Neural cell (in vitro differentiated cells): ENCODE data around the gene CHMP4B. TPM values are rescaled to one million over a fixed set of nuclear protein-coding genes. Genes with fewer than 3 reads are reported as not detected.

ENCODE experiments used
- H2AFZ ChIP-seq: fragments of 200-600, 300-800 bp; sonication (generic), shearing (Covaris generic); 2 replicates; pipeline ENCODE4 v1.6.0; 2014; ENCODE audit warnings: low read depth, mild to moderate bottlenecking, antibody characterized with exemption, low read length, moderate library complexity
- H3F3A ChIP-seq: fragments of 200-600 bp; shearing (Covaris generic); 2 replicates; pipeline ENCODE4 v1.6.1; 2016; ENCODE audit warnings: mild to moderate bottlenecking, moderate library complexity, mixed read lengths, antibody characterized with exemption, low read length; ENCODE audit not compliant: insufficient read depth, poor library complexity, severe bottlenecking
- H3K27ac ChIP-seq: fragments of 200-600, 300-800 bp; sonication (generic), shearing (Covaris generic); 2 replicates; pipeline ENCODE4 v1.5.1; 2014; ENCODE audit warnings: mild to moderate bottlenecking, low read length, moderate library complexity
- H3K27me3 ChIP-seq: fragments of 300-800, 200-600 bp; sonication (generic), shearing (Covaris generic); 2 replicates; pipeline ENCODE4 v1.6.0; 2014; ENCODE audit warnings: mild to moderate bottlenecking, low read depth, low read length, moderate library complexity; ENCODE audit not compliant: insufficient read depth
- H3K36me3 ChIP-seq: fragments of 300-800, 200-600 bp; sonication (generic), shearing (Covaris generic); 2 replicates; pipeline ENCODE4 v1.5.1; 2014; ENCODE audit warnings: mild to moderate bottlenecking, antibody characterized with exemption, low read length, moderate library complexity; ENCODE audit not compliant: insufficient read depth
- H3K4me2 ChIP-seq: fragments of 300-800, 200-600 bp; sonication (generic), shearing (Covaris generic); 2 replicates; pipeline ENCODE4 v1.6.0; 2014; ENCODE audit warnings: mild to moderate bottlenecking, low read length
- H3K4me3 ChIP-seq: fragments of 300-800, 200-600 bp; sonication (generic), shearing (Covaris generic); 2 replicates; pipeline ENCODE4 v1.5.1; 2014; ENCODE audit warnings: mild to moderate bottlenecking, low read length, moderate library complexity
- H3K79me2 ChIP-seq: fragments of 200-600 bp; shearing (Covaris generic); replicated peaks from 2 replicates; pipeline ENCODE4 v1.6.0; 2014; ENCODE audit warnings: mild to moderate bottlenecking, low read length, moderate library complexity; ENCODE audit not compliant: insufficient read depth
- H3K9ac ChIP-seq: fragments of 300-800, 200-600 bp; sonication (generic), shearing (Covaris generic); 2 replicates; pipeline ENCODE4 v1.6.1; 2016; ENCODE audit warnings: mild to moderate bottlenecking, low read length, mixed read lengths
- H3K9me2 ChIP-seq: fragments of 200-600 bp; shearing (Covaris generic); 2 replicates; pipeline ENCODE4 v1.6.1; 2016; ENCODE audit warnings: mild to moderate bottlenecking, low read length, mixed read lengths; ENCODE audit not compliant: insufficient read depth
- H3K9me3 ChIP-seq: fragments of 200-600, 300-800 bp; sonication (generic), shearing (Covaris generic); 2 replicates; pipeline ENCODE4 v1.6.1; 2016; ENCODE audit warnings: mild to moderate bottlenecking, mixed run types, low read length, moderate library complexity, mixed read lengths
- H4K20me1 ChIP-seq: fragments of 200-600 bp; shearing (Covaris generic); 2 replicates; pipeline ENCODE4 v1.6.1; 2016; ENCODE audit warnings: mild to moderate bottlenecking, mixed run types; ENCODE audit not compliant: insufficient read depth
- CTCF ChIP-seq: fragments of 450-650 bp; IDR thresholded peaks from 2 replicates; pipeline ENCODE4 v1.5.1; 2014; ENCODE audit warnings: antibody characterized with exemption, mild to moderate bottlenecking, moderate library complexity; ENCODE audit not compliant: poor library complexity, severe bottlenecking
- EP300 ChIP-seq: fragments of 450-650 bp; conservative IDR thresholded peaks from 2 replicates; pipeline ENCODE4 v1.6.1; 2014; ENCODE audit warnings: antibody characterized with exemption, mild to moderate bottlenecking, moderate library complexity; ENCODE audit not compliant: poor library complexity, severe bottlenecking
- EZH2 ChIP-seq: fragments of 200-600, 300-800 bp; shearing (Covaris generic), sonication (generic); IDR thresholded peaks from 2 replicates; pipeline ENCODE4 v1.6.1; 2014; ENCODE audit warnings: antibody characterized with exemption, low read length, borderline replicate concordance, mild to moderate bottlenecking; ENCODE audit not compliant: insufficient read depth, poor library complexity, severe bottlenecking
- MXI1 ChIP-seq: fragments of 450-650 bp; conservative IDR thresholded peaks from 2 replicates; pipeline ENCODE4 v1.6.1; 2014; ENCODE audit warnings: antibody characterized with exemption, mild to moderate bottlenecking; ENCODE audit not compliant: poor library complexity, severe bottlenecking
- POLR2AphosphoS5 ChIP-seq: IDR thresholded peaks from 2 replicates; pipeline ENCODE4 v1.6.1; 2012
- RAD21 ChIP-seq: fragments of 450-650 bp; conservative IDR thresholded peaks from 2 replicates; pipeline ENCODE4 v1.6.1; 2014; ENCODE audit warnings: antibody characterized with exemption, mild to moderate bottlenecking, moderate library complexity
- REST ChIP-seq: IDR thresholded peaks from 2 replicates; pipeline ENCODE4 v1.6.1; 2012; ENCODE audit warnings: borderline replicate concordance
- SMC3 ChIP-seq: fragments of 450-650 bp; conservative IDR thresholded peaks from 2 replicates; pipeline ENCODE4 v1.6.1; 2014; ENCODE audit warnings: antibody characterized with exemption, mild to moderate bottlenecking, moderate library complexity; ENCODE audit not compliant: poor library complexity
- TAF1 ChIP-seq: IDR thresholded peaks from 2 replicates; pipeline ENCODE4 v1.6.1; 2012; ENCODE audit warnings: low read depth
- polyA plus RNA-seq: library from polyadenylated mRNA; depleted of rRNA; stranded (reverse); fragments of >200 nt; gene quantifications from 2 replicates; pipeline ENCODE4 v1.2.3, GENCODE V29; 2014

The CHMP4B gene
- polyA plus RNA-seq, 1 donor from 2014 or later = 83.8 TPM

DNA sequence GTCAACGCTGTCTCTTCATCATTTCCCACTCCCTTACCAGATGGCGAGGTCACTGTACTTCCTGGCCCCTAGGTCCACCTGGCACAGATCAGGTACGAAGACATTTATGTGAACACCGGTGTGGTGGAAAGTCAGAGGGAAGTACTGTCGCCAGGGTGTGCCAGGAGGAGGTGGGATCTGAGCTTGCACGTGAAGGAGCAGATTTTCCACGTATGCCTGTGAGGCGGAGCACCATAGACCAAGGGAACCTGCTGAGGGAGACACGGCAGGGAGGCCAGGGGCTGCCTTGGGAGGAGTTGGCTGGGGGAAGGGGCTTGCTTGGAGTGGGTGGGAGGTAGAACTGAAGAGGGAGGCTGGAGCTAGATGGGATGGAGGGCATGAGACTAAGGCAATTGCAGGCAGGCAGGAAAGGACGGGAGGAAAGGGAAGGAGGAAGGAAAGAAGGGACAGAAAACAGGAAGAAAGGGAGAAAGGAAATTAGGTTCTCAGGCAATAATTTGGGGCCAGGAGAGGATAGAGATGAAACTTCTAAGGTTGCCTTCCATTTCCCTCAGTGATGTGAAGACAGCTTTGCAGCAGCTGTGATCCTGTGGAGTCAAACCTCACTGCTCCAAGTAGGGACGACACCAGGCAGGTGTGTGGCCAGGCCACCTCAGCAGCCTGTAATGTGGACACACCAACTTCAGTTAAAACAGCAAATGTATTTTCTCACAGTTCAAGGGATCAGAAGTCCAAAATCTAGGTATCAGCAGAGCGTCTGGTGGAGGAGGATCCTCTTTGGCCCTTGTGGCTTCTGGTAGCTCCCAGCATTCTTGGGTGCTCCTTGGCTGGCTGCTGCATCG lies 46.8 kb downstream of the CHMP4B start:
- H4K20me1 ChIP-seq = no peaks in the 10 kb centered on the region
- no peaks in the 10 kb centered on the region for H3K79me2 ChIP-seq
- H2AFZ ChIP-seq = no peak overlapping the region
- no peaks in the 10 kb centered on the region for H3K9me3 ChIP-seq
- H3K4me2 ChIP-seq = no peak overlapping the region
- H3K4me3 ChIP-seq = no peak overlapping the region
- H3K27ac ChIP-seq = no peak overlapping the region
- H3K9ac ChIP-seq = no peak overlapping the region
- no peaks in the 10 kb centered on the region for H3K9me2 ChIP-seq
- no peaks in the 10 kb centered on the region for H3F3A ChIP-seq
- no peak for TF ChIP-seq EP300
- no peak for TF ChIP-seq SMC3
- no peaks in the 10 kb centered on the region for H3K27me3 ChIP-seq
- no peaks in the 10 kb centered on the region for H3K36me3 ChIP-seq

DNA sequence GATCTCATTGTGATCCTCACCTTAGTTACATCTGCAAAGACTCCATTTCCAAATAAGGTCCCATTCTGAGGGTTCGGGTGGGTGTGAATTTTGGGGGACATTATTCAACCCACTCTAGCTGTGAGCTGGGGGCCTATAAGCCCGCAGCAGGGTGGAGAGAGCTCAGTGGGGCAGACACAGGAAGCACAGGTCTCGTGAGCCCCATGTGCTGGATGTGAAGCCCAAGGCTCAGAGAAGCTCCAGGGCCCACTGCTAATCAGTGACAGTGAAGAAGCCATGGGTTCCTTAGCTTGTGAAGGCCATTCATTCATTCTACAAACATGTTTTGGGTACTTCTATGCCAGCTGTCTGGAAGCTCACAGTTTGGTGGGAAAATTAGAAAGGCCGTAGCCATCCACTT lies 47.5 kb downstream of the CHMP4B start:
- H2AFZ ChIP-seq = no peak overlapping the region
- no peaks in the 10 kb centered on the region for H3K27me3 ChIP-seq
- no peaks in the 10 kb centered on the region for H3K79me2 ChIP-seq
- no peak overlapping the region for H3K27ac ChIP-seq
- H4K20me1 ChIP-seq = no peaks in the 10 kb centered on the region
- no peaks in the 10 kb centered on the region for H3K9me3 ChIP-seq
- no peak overlapping the region for H3K9ac ChIP-seq
- no peak overlapping the region for H3K4me3 ChIP-seq
- no peak overlapping the region for H3K4me2 ChIP-seq
- TF ChIP-seq REST = no peak
- no peak for TF ChIP-seq TAF1
- no peak for TF ChIP-seq EP300
- no peak for TF ChIP-seq SMC3
- no peak for TF ChIP-seq POLR2AphosphoS5
- no peak for TF ChIP-seq RAD21
- TF ChIP-seq CTCF = no peak
- TF ChIP-seq MXI1 = no peak
- no peak for TF ChIP-seq EZH2
- H3F3A ChIP-seq = no peaks in the 10 kb centered on the region
- no peaks in the 10 kb centered on the region for H3K9me2 ChIP-seq
- no peaks in the 10 kb centered on the region for H3K36me3 ChIP-seq
